Measurements from ENCODE around the gene ACAN. TPM values are rescaled to one million over a fixed set of nuclear protein-coding genes. Genes with fewer than 3 reads are reported as not detected.

ACAN gene
- total and polyA plus RNA-seq, 2 of the 8 experiments (the other 6 are each of a cell fraction or from before 2014, with no cell fraction given) = 0.71 to 0.73 TPM

- TF ChIP-seq, protein P1, sequence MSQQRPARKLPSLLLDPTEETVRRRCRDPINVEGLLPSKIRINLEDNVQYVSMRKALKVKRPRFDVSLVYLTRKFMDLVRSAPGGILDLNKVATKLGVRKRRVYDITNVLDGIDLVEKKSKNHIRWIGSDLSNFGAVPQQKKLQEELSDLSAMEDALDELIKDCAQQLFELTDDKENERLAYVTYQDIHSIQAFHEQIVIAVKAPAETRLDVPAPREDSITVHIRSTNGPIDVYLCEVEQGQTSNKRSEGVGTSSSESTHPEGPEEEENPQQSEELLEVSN (IDR thresholded peaks at IDR 0.05) = no peak
- TF ChIP-seq, protein P2, sequence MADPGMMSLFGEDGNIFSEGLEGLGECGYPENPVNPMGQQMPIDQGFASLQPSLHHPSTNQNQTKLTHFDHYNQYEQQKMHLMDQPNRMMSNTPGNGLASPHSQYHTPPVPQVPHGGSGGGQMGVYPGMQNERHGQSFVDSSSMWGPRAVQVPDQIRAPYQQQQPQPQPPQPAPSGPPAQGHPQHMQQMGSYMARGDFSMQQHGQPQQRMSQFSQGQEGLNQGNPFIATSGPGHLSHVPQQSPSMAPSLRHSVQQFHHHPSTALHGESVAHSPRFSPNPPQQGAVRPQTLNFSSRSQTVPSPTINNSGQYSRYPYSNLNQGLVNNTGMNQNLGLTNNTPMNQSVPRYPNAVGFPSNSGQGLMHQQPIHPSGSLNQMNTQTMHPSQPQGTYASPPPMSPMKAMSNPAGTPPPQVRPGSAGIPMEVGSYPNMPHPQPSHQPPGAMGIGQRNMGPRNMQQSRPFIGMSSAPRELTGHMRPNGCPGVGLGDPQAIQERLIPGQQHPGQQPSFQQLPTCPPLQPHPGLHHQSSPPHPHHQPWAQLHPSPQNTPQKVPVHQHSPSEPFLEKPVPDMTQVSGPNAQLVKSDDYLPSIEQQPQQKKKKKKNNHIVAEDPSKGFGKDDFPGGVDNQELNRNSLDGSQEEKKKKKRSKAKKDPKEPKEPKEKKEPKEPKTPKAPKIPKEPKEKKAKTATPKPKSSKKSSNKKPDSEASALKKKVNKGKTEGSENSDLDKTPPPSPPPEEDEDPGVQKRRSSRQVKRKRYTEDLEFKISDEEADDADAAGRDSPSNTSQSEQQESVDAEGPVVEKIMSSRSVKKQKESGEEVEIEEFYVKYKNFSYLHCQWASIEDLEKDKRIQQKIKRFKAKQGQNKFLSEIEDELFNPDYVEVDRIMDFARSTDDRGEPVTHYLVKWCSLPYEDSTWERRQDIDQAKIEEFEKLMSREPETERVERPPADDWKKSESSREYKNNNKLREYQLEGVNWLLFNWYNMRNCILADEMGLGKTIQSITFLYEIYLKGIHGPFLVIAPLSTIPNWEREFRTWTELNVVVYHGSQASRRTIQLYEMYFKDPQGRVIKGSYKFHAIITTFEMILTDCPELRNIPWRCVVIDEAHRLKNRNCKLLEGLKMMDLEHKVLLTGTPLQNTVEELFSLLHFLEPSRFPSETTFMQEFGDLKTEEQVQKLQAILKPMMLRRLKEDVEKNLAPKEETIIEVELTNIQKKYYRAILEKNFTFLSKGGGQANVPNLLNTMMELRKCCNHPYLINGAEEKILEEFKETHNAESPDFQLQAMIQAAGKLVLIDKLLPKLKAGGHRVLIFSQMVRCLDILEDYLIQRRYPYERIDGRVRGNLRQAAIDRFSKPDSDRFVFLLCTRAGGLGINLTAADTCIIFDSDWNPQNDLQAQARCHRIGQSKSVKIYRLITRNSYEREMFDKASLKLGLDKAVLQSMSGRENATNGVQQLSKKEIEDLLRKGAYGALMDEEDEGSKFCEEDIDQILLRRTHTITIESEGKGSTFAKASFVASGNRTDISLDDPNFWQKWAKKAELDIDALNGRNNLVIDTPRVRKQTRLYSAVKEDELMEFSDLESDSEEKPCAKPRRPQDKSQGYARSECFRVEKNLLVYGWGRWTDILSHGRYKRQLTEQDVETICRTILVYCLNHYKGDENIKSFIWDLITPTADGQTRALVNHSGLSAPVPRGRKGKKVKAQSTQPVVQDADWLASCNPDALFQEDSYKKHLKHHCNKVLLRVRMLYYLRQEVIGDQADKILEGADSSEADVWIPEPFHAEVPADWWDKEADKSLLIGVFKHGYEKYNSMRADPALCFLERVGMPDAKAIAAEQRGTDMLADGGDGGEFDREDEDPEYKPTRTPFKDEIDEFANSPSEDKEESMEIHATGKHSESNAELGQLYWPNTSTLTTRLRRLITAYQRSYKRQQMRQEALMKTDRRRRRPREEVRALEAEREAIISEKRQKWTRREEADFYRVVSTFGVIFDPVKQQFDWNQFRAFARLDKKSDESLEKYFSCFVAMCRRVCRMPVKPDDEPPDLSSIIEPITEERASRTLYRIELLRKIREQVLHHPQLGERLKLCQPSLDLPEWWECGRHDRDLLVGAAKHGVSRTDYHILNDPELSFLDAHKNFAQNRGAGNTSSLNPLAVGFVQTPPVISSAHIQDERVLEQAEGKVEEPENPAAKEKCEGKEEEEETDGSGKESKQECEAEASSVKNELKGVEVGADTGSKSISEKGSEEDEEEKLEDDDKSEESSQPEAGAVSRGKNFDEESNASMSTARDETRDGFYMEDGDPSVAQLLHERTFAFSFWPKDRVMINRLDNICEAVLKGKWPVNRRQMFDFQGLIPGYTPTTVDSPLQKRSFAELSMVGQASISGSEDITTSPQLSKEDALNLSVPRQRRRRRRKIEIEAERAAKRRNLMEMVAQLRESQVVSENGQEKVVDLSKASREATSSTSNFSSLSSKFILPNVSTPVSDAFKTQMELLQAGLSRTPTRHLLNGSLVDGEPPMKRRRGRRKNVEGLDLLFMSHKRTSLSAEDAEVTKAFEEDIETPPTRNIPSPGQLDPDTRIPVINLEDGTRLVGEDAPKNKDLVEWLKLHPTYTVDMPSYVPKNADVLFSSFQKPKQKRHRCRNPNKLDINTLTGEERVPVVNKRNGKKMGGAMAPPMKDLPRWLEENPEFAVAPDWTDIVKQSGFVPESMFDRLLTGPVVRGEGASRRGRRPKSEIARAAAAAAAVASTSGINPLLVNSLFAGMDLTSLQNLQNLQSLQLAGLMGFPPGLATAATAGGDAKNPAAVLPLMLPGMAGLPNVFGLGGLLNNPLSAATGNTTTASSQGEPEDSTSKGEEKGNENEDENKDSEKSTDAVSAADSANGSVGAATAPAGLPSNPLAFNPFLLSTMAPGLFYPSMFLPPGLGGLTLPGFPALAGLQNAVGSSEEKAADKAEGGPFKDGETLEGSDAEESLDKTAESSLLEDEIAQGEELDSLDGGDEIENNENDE (IDR thresholded peaks at IDR 0.05; ENCODE audit: insufficient replicate concordance, low read length) = no peak
- TF ChIP-seq TBP (IDR thresholded peaks at IDR 0.05; ENCODE audit: low read depth, low read length) (no peak), POU5F1 (IDR thresholded peaks at IDR 0.05; ENCODE audit: low read depth, low read length) (no peak), SUZ12 (IDR thresholded peaks at IDR 0.05; ENCODE audit: low read length) (no peak), CBX8 (IDR thresholded peaks at IDR 0.05; ENCODE audit: borderline replicate concordance, low read depth, low read length) (no peak), RFX5 (IDR thresholded peaks at IDR 0.05; ENCODE audit: borderline replicate concordance, low read depth, low read length) (no peak)
Observed at GRCh38 chr15:88847144-88847543, 43.9 kb downstream of the ACAN start (continued).
